Astrocyte (in vitro differentiated cells and primary cell): ENCODE measurements around the gene BPHL. TPM values are rescaled to one million over a fixed set of nuclear protein-coding genes. Genes with fewer than 3 reads are reported as not detected.
A peak's percentile ranks its signal among the peaks of the same experiment; 100 is the strongest.

Experiments used
- DNase-seq: peaks from one replicate; pipeline ENCODE4 v3.0.0-alpha.2; 2010; ENCODE audit warnings: low read depth
- FAIRE-seq: peaks from 2 replicates; lab custom pipeline; 2011; peaks lifted over from hg19 to GRCh38; lab: Jason Lieb, UNC
- H2AFZ ChIP-seq: 2 replicates; pipeline ENCODE4 v1.6.0; 2012; ENCODE audit warnings: low read depth, low read length, inconsistent platforms
- H3K27ac ChIP-seq: 2 replicates; pipeline ENCODE4 v1.5.1; 2011; ENCODE audit warnings: low read depth, low read length, inconsistent platforms
- H3K27me3 ChIP-seq: 2 replicates; pipeline ENCODE4 v1.6.0; 2011; ENCODE audit warnings: low read length, inconsistent platforms; ENCODE audit not compliant: insufficient read depth
- H3K36me3 ChIP-seq: 2 replicates; pipeline ENCODE4 v1.5.1; 2011; ENCODE audit warnings: low read length, inconsistent platforms; ENCODE audit not compliant: insufficient read depth
- H3K4me1 ChIP-seq: 2 replicates; pipeline ENCODE4 v1.5.1; 2011; ENCODE audit warnings: low read length, inconsistent platforms; ENCODE audit not compliant: insufficient read depth
- H3K4me2 ChIP-seq: 2 replicates; pipeline ENCODE4 v1.6.0; 2012; ENCODE audit warnings: low read length, inconsistent platforms
- H3K4me3 ChIP-seq: 2 replicates; pipeline ENCODE4 v1.5.1; 2011; ENCODE audit warnings: low read depth, mild to moderate bottlenecking, low read length, inconsistent platforms; ENCODE audit not compliant: insufficient read depth
- H3K79me2 ChIP-seq: 2 replicates; pipeline ENCODE4 v1.6.0; 2012; ENCODE audit warnings: mild to moderate bottlenecking, low read length, inconsistent platforms; ENCODE audit not compliant: insufficient read depth
- H3K9ac ChIP-seq: 2 replicates; pipeline ENCODE4 v1.6.0; 2012; ENCODE audit warnings: mild to moderate bottlenecking, low read length, inconsistent platforms
- H3K9me3 ChIP-seq: 2 replicates; pipeline ENCODE4 v1.5.1; 2012; ENCODE audit warnings: low read depth, mild to moderate bottlenecking, low read length, inconsistent platforms; ENCODE audit not compliant: insufficient read depth
- H4K20me1 ChIP-seq: 2 replicates; pipeline ENCODE4 v1.6.0; 2012; ENCODE audit warnings: low read length, inconsistent platforms; ENCODE audit not compliant: insufficient read depth
- H3K27ac Mint-ChIP-seq: one replicate; pipeline ENCODE4 v1.8.0; 2021; ENCODE audit warnings: mild to moderate bottlenecking, mixed read lengths; ENCODE audit not compliant: unreplicated experiment
- H3K27me3 Mint-ChIP-seq: one replicate; pipeline ENCODE4 v1.8.0; 2021; ENCODE audit warnings: low read depth, mixed read lengths; ENCODE audit not compliant: unreplicated experiment
- H3K36me3 Mint-ChIP-seq: one replicate; pipeline ENCODE4 v1.8.0; 2021; ENCODE audit warnings: low read depth, mixed read lengths; ENCODE audit not compliant: unreplicated experiment
- H3K4me1 Mint-ChIP-seq: one replicate; pipeline ENCODE4 v1.8.0; 2021; ENCODE audit warnings: low read depth, mixed read lengths; ENCODE audit not compliant: unreplicated experiment
- H3K4me3 Mint-ChIP-seq: one replicate; pipeline ENCODE4 v1.8.0; 2021; ENCODE audit warnings: mild to moderate bottlenecking, moderate library complexity, mixed read lengths; ENCODE audit not compliant: unreplicated experiment
- H3K9me3 Mint-ChIP-seq: one replicate; pipeline ENCODE4 v1.8.0; 2021; ENCODE audit warnings: mild to moderate bottlenecking, mixed read lengths; ENCODE audit not compliant: unreplicated experiment
- CTCF ChIP-seq: IDR thresholded peaks from 2 replicates; pipeline ENCODE4 v1.5.1; 2011; ENCODE audit warnings: low read depth, mild to moderate bottlenecking, inconsistent platforms, low read length, moderate library complexity; ENCODE audit not compliant: insufficient read depth
- EZH2 ChIP-seq: IDR thresholded peaks from 2 replicates; pipeline ENCODE4 v1.6.1; 2012; ENCODE audit warnings: mild to moderate bottlenecking, low read length, inconsistent platforms; ENCODE audit not compliant: insufficient read depth
- total RNA-seq: library from RNA; stranded (reverse); gene quantifications from 2 replicates; pipeline ENCODE4 v1.2.1, GENCODE V29; 2021

BPHL gene
- total RNA-seq, 1 donor from 2014 or later, result 22.7 TPM

DNA sequence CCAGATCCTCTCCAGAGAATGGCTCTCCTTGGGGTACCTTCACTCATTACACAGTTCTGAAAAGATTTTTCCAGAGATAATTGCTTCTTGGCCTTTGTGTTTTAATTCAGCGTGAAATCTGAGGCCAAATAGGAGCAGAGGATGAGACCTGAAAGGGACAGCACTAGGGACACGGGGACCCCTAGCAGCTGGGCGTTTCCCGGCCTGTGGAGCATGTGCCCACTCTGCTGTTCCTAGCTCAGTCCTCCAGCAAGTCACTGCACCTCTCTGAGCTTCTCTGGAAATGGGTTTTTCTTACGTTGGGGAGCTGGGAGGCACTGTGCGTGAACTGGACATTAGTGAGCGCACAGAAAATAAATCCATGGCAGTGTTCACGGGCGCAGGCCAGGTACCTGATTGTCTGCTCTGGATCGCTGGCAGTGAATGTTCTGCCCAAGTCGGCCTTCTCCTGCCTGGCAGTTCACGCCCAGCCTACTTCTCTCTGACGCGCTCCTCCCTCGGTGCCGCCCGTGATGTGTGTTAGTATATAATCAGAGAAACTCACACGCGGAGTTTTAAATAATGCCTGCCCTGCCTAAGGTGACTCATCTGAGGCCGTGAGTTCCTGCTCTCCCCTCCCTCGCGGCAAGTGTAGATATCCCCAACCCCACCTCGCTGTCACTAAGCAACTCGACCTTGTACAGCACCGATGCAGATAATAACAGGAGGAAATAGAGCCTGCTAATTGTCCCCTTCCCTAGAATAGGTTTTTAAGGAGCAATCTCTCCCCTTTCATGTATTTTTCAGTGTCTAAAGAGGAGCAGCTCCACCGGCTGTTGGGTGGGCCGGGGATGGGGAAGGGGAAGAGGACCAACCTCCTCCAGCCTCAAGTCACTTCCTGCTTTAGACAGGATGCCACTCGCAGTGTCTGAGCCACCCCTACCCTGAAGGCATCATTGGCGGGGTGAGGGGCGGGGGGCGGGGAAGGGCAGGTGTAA is 41.6 kb downstream of the BPHL start:
- peaks cover 7% of the 10 kb centered on the region for H3K36me3 ChIP-seq
- H3K9ac ChIP-seq, result peak overlapping the region; percentile 19
- no peak overlapping the region for H3K27ac ChIP-seq
- FAIRE-seq, result no peak
- no peak overlapping the region for H2AFZ ChIP-seq
- H4K20me1 ChIP-seq, result peaks cover 18% of the 10 kb centered on the region
- no peaks in the 10 kb centered on the region for H3K27me3 ChIP-seq
- H3K27ac Mint-ChIP-seq, result no peak overlapping the region
- peaks cover 3% of the 10 kb centered on the region for H3K36me3 Mint-ChIP-seq
- DNase-seq, result peak; percentile 78
- H3K9me3 Mint-ChIP-seq, result no peaks in the 10 kb centered on the region
- H3K4me3 ChIP-seq, result no peak overlapping the region
- no peaks in the 10 kb centered on the region for H3K9me3 ChIP-seq
- peaks cover 20% of the 10 kb centered on the region for H3K4me1 ChIP-seq
- H3K4me1 Mint-ChIP-seq, result peaks cover 31% of the 10 kb centered on the region
- no peak for TF ChIP-seq EZH2
- TF ChIP-seq CTCF, result no peak
- H3K27me3 Mint-ChIP-seq, result no peaks in the 10 kb centered on the region
- peak overlapping the region; percentile 60 for H3K4me2 ChIP-seq
- H3K79me2 ChIP-seq, result peaks cover 19% of the 10 kb centered on the region
- no peak overlapping the region for H3K4me3 Mint-ChIP-seq

- peaks cover 43% of the 10 kb centered on the region for H3K4me1 Mint-ChIP-seq
- Histone ChIP-seq H3K27me3 (no peaks in the 10 kb centered on the region), H3K4me3 (no peak overlapping the region), H3K9me3 (no peaks in the 10 kb centered on the region), H3K79me2 (peaks cover 2% of the 10 kb centered on the region), H3K36me3 (no peaks in the 10 kb centered on the region), H3K27ac (peak overlapping the region; percentile 23), H3K4me2 (peak overlapping the region; percentile 96), H3K4me1 (peaks cover 32% of the 10 kb centered on the region), H4K20me1 (peaks cover under 1% of the 10 kb centered on the region), H2AFZ (no peak overlapping the region), H3K9ac (peak overlapping the region; percentile 88)
- H3K9me3 Mint-ChIP-seq, result no peaks in the 10 kb centered on the region
- H3K4me3 Mint-ChIP-seq, result peak overlapping the region; percentile 85
- no peaks in the 10 kb centered on the region for H3K36me3 Mint-ChIP-seq
- no peak for DNase-seq
- FAIRE-seq, result no peak
- peak overlapping the region; percentile 64 for H3K27ac Mint-ChIP-seq
- no peaks in the 10 kb centered on the region for H3K27me3 Mint-ChIP-seq
- TF ChIP-seq CTCF, result no peak
- TF ChIP-seq EZH2, result no peak
Measured at GRCh38 chr6:3162067-3162497, 43.6 kb downstream of the BPHL start.
